Gastroesophageal sphincter (tissue), 4 donors: Measurements from ENCODE around the gene SEPTIN7. TPM values are rescaled to one million over a fixed set of nuclear protein-coding genes. Genes with fewer than 3 reads are reported as not detected.

Source experiments
- ATAC-seq: fragments of 150-250 bp; one replicate; pipeline ENCODE4 v1.9.1; 2016; ENCODE audit warnings: mild to moderate bottlenecking, moderate library complexity
- H3K27ac ChIP-seq, 4 donors: fragments of 200-600 bp; sonication (generic) in 3 of 4; 1 replicate in 3 of 4; 2 replicates in 1 of 4; pipeline ENCODE4 v1.5.1; 2016 to 2019
- H3K27me3 ChIP-seq: fragments of 200-600 bp; sonication (generic); one replicate; pipeline ENCODE4 v1.5.1; 2019
- H3K36me3 ChIP-seq, 2 donors: fragments of 200-600 bp; sonication (generic); one replicate each; pipeline ENCODE4 v1.5.1; 2019; ENCODE audit warnings: control low read depth in 1 of 2
- H3K4me1 ChIP-seq, 3 donors: fragments of 200-600 bp; sonication (generic); 1 replicate in 2 of 3; 2 replicates in 1 of 3; pipeline ENCODE4 v1.5.1; 2016 to 2019; ENCODE audit warnings: control low read depth in 2 of 3
- H3K4me3 ChIP-seq, 2 donors: fragments of 200-600 bp; sonication (generic); one replicate each; pipeline ENCODE4 v1.5.1; 2019; ENCODE audit warnings: mild to moderate bottlenecking in 1 of 2, moderate library complexity in 1 of 2
- H3K9me3 ChIP-seq, 3 donors: fragments of 200-600 bp; sonication (generic); one replicate each; pipeline ENCODE4 v1.5.1; 2017 to 2019; ENCODE audit warnings: control low read depth in 2 of 3
- CTCF ChIP-seq, 4 experiments: fragments of 200-600 bp in 2 of 4; fragments of 450-650 bp in 2 of 4; sonication (generic) in 1 of 4; IDR thresholded peaks; one replicate each; pipeline ENCODE4 v1.5.1; 2017 to 2019; ENCODE audit warnings: antibody characterized with exemption in 4 of 4, mild to moderate bottlenecking in 2 of 4, moderate library complexity in 2 of 4
- EP300 ChIP-seq: sonication (generic); formaldehyde crosslinking; IDR thresholded peaks from one replicate; pipeline ENCODE4 v1.6.1; 2017; ENCODE audit warnings: antibody characterized with exemption, mild to moderate bottlenecking
- POLR2A ChIP-seq, 2 donors: fragments of 450-650 bp; IDR thresholded peaks; one replicate each; pipeline ENCODE4 v1.6.1; 2017; ENCODE audit warnings: antibody characterized with exemption in 2 of 2, mild to moderate bottlenecking in 2 of 2, moderate library complexity in 1 of 2
- POLR2AphosphoS5 ChIP-seq: sonication (generic); formaldehyde crosslinking; IDR thresholded peaks from one replicate; pipeline ENCODE4 v1.6.1; 2017; ENCODE audit warnings: antibody characterized with exemption
- WGBS, 2 donors: methylation state at CpG; one replicate each; pipeline ENCODE4 v1.1.5; 2018; ENCODE audit warnings: low coverage in 1 of 2; 5-methylcytosine and 5-hydroxymethylcytosine counted together
- total RNA-seq, 4 donors: library from RNA; depleted of rRNA; stranded (reverse); fragments of >200 nt; gene quantifications; one replicate each; pipeline ENCODE4 v1.1.0, GENCODE V29; 2016

SEPTIN7 gene
- total RNA-seq, 4 donors from 2014 or later = 267 to 536 (median 334) TPM

- ATAC-seq = no peak
- H3K27ac ChIP-seq = no peak overlapping the region
- TF ChIP-seq EP300 (no peak), POLR2AphosphoS5 (no peak), CTCF (IDR thresholded peaks at IDR 0.05) (no peak), POLR2A (IDR thresholded peaks at IDR 0.05) (no peak)
- peaks cover 0 to 13% (median 0%) of the 10 kb centered on the region in 3 donors for H3K9me3 ChIP-seq
- H3K4me1 ChIP-seq = peaks cover 0 to 17% (median 0%) of the 10 kb centered on the region in 3 donors
- H3K36me3 ChIP-seq = no peaks in the 10 kb centered on the region
- no peak overlapping the region for H3K4me3 ChIP-seq
- H3K27me3 ChIP-seq = no peaks in the 10 kb centered on the region
Measured at GRCh38 chr7:35818513-35818912, 17.7 kb downstream of the SEPTIN7 start.

- Histone ChIP-seq H3K9me3 (peaks cover 0 to 13% (median 0%) of the 10 kb centered on the region in 3 donors), H3K27ac (no peak overlapping the region), H3K4me1 (peaks cover 2 to 19% (median 6%) of the 10 kb centered on the region in 3 donors), H3K36me3 (no peaks in the 10 kb centered on the region), H3K4me3 (no peak overlapping the region), H3K27me3 (no peaks in the 10 kb centered on the region)
- 62 to 64% methylated on average over 3 of the region's 3 CpGs for WGBS, 2 donors
- no peak for ATAC-seq
- no peak for TF ChIP-seq POLR2A (IDR thresholded peaks at IDR 0.05)
- no peak for TF ChIP-seq EP300
- no peak for TF ChIP-seq CTCF (IDR thresholded peaks at IDR 0.05)
Measured at GRCh38 chr7:35819310-35819709, 18.5 kb downstream of the SEPTIN7 start.

- ATAC-seq = no peak
- H3K9me3 ChIP-seq = peaks cover 0 to 13% (median 0%) of the 10 kb centered on the region in 3 donors
- no peak overlapping the region for H3K4me3 ChIP-seq
- TF ChIP-seq POLR2A (IDR thresholded peaks at IDR 0.05) (no peak), CTCF (IDR thresholded peaks at IDR 0.05) (no peak), POLR2AphosphoS5 (no peak), EP300 (no peak)
- H3K4me1 ChIP-seq = peaks cover 2 to 25% (median 10%) of the 10 kb centered on the region in 3 donors
- no peak overlapping the region for H3K27ac ChIP-seq
- H3K36me3 ChIP-seq = no peaks in the 10 kb centered on the region
- 72% methylated on average over 3 of the region's 3 CpGs; no CpG with 5 or more reads in 1 of the 2 donors for WGBS, 2 donors
- no peaks in the 10 kb centered on the region for H3K27me3 ChIP-seq
Measured at GRCh38 chr7:35819954-35820703, 19.3 kb downstream of the SEPTIN7 start.

- H3K36me3 ChIP-seq = no peaks in the 10 kb centered on the region
- H3K9me3 ChIP-seq = peaks cover 0 to 13% (median 0%) of the 10 kb centered on the region in 3 donors
- 90 to 100% methylated on average over 1 of the region's 1 CpG for WGBS, 2 donors
- H3K27ac ChIP-seq = no peak overlapping the region
- no peak for TF ChIP-seq CTCF (IDR thresholded peaks at IDR 0.05)
- no peak for TF ChIP-seq POLR2AphosphoS5
- no peak for TF ChIP-seq POLR2A (IDR thresholded peaks at IDR 0.05)
- H3K4me3 ChIP-seq = no peak overlapping the region
- no peak for ATAC-seq
- H3K4me1 ChIP-seq = peaks cover 2 to 31% (median 12%) of the 10 kb centered on the region in 3 donors
- no peaks in the 10 kb centered on the region for H3K27me3 ChIP-seq
Measured at GRCh38 chr7:35820858-35821257, 20.0 kb downstream of the SEPTIN7 start.

- Histone ChIP-seq H3K4me1 (peaks cover 7 to 57% (median 16%) of the 10 kb centered on the region in 3 donors), H3K27ac (no peak overlapping the region), H3K4me3 (no peak overlapping the region), H3K36me3 (no peaks in the 10 kb centered on the region), H3K27me3 (no peaks in the 10 kb centered on the region), H3K9me3 (peaks cover 0 to 13% (median 0%) of the 10 kb centered on the region in 3 donors)
- TF ChIP-seq EP300 (no peak), POLR2A (IDR thresholded peaks at IDR 0.05) (no peak), POLR2AphosphoS5 (no peak), CTCF (IDR thresholded peaks at IDR 0.05) (no peak)
- ATAC-seq = no peak
- WGBS, 2 donors = 76 to 100% methylated on average over 1 to 3 of the region's 3 CpGs
Measured at GRCh38 chr7:35823440-35823839, 22.6 kb downstream of the SEPTIN7 start.
